PC-3 (cell line): ENCODE data around the gene MAGI2. TPM values are rescaled to one million over a fixed set of nuclear protein-coding genes. Genes with fewer than 3 reads are reported as not detected.

ENCODE experiments used
- ATAC-seq: fragments of 200-7000 bp; cut with Tn5 transposase; 2 replicates; pipeline ENCODE4 v1.9.1; 2020; ENCODE audit warnings: mild to moderate bottlenecking, moderate library complexity
- BruUV-seq: library from RNA; stranded (reverse); fragments of 400-500 nt; replicated peaks from 2 replicates; lab custom pipeline; 2021; lab: Mats Ljungman, UMichigan
- CTCF ChIA-PET: fragments of 300-600 bp; sonication (Branson Sonifier 250); formaldehyde crosslinking; loops from one replicate; lab custom pipeline; 2022; ENCODE audit warnings: antibody characterized with exemption; lab: Charles Lee
- POLR2A ChIA-PET: fragments of 300-600 bp; sonication (Branson Sonifier 250); formaldehyde crosslinking; loops from one replicate; lab custom pipeline; 2022; ENCODE audit warnings: antibody characterized with exemption; ENCODE audit not compliant: unreplicated experiment; lab: Charles Lee
- DNase-seq: peaks from one replicate; pipeline ENCODE4 v3.0.0-alpha.2; 2015
- H2AFZ ChIP-seq: fragments of 300-600 bp; sonication (generic); 2 replicates; pipeline ENCODE4 v1.6.0; 2016; ENCODE audit warnings: antibody characterized with exemption, low read length
- H3F3A ChIP-seq: fragments of 300-600 bp; sonication (generic); one replicate; pipeline ENCODE4 v1.6.0; 2017; ENCODE audit warnings: antibody characterized with exemption, low read length, control low read depth, mild to moderate bottlenecking; ENCODE audit not compliant: unreplicated experiment
- H3K27ac ChIP-seq: fragments of 300-600 bp; sonication (generic); 2 replicates; pipeline ENCODE4 v1.5.1; 2016; ENCODE audit warnings: mild to moderate bottlenecking, low read length
- H3K27me3 ChIP-seq: fragments of 300-600 bp; sonication (generic); 2 replicates; pipeline ENCODE4 v1.6.1; 2016; ENCODE audit warnings: low read length, mixed read lengths
- H3K36me3 ChIP-seq: fragments of 300-600 bp; sonication (generic); 2 replicates; pipeline ENCODE4 v1.6.1; 2016; ENCODE audit warnings: low read depth, mixed run types, low read length, mixed read lengths
- H3K4me1 ChIP-seq: fragments of 300-600 bp; sonication (generic); 2 replicates; pipeline ENCODE4 v1.5.1; 2016; ENCODE audit warnings: low read length; ENCODE audit not compliant: insufficient read depth
- H3K4me2 ChIP-seq: fragments of 300-600 bp; sonication (generic); 2 replicates; pipeline ENCODE4 v1.6.0; 2016; ENCODE audit warnings: low read length
- H3K4me3 ChIP-seq: fragments of 300-600 bp; sonication (generic); 2 replicates; pipeline ENCODE4 v1.5.1; 2016; ENCODE audit warnings: mild to moderate bottlenecking, low read length, mixed read lengths
- H3K79me2 ChIP-seq: fragments of 300-600 bp; sonication (generic); 2 replicates; pipeline ENCODE4 v1.6.1; 2017; ENCODE audit warnings: low read length, mixed read lengths
- H3K9ac ChIP-seq: fragments of 300-600 bp; sonication (generic); 2 replicates; pipeline ENCODE4 v1.6.0; 2016; ENCODE audit warnings: mild to moderate bottlenecking, low read length
- H3K9me2 ChIP-seq: fragments of 300-600 bp; sonication (generic); replicated peaks from 2 replicates; pipeline ENCODE4 v1.6.1; 2016; ENCODE audit warnings: mixed run types, low read length, mixed read lengths
- H3K9me3 ChIP-seq: fragments of 300-600 bp; sonication (generic); 2 replicates; pipeline ENCODE4 v1.6.1; 2016; ENCODE audit warnings: low read length, mixed read lengths
- H4K20me1 ChIP-seq: fragments of 300-600 bp; sonication (generic); 2 replicates; pipeline ENCODE4 v1.6.1; 2016; ENCODE audit warnings: low read length, mixed read lengths
- EZH2 ChIP-seq: fragments of 300-600 bp; sonication (generic); IDR thresholded peaks from one replicate; pipeline ENCODE4 v1.6.1; 2017; ENCODE audit warnings: antibody characterized with exemption, mild to moderate bottlenecking, low read length; ENCODE audit not compliant: unreplicated experiment
- EZH2phosphoT487 ChIP-seq: fragments of 300-600 bp; sonication (generic); IDR thresholded peaks from 2 replicates; pipeline ENCODE4 v1.6.1; 2018; ENCODE audit warnings: mild to moderate bottlenecking, antibody characterized with exemption, low read length, borderline replicate concordance
- intact Hi-C: fragments of 100-400 bp; cut with micrococcal nuclease; formaldehyde crosslinking; loops from 2 replicates; pipeline ENCODE4 v1.9.0; 2023
- total RNA-seq: library from RNA; depleted of rRNA; stranded (reverse); fragments of >200 nt; gene quantifications from 2 replicates; pipeline ENCODE4 v1.2.3, GENCODE V29; 2014
- TF ChIP-seq, protein P1 (sequence below): fragments of 300-600 bp; sonication (generic); conservative IDR thresholded peaks from 2 replicates; pipeline ENCODE4 v1.5.1; 2017; ENCODE audit warnings: antibody characterized with exemption, low read depth, mild to moderate bottlenecking, low read length

The MAGI2 gene
- total RNA-seq, 1 experiment from 2014 or later, result not detected

DNA sequence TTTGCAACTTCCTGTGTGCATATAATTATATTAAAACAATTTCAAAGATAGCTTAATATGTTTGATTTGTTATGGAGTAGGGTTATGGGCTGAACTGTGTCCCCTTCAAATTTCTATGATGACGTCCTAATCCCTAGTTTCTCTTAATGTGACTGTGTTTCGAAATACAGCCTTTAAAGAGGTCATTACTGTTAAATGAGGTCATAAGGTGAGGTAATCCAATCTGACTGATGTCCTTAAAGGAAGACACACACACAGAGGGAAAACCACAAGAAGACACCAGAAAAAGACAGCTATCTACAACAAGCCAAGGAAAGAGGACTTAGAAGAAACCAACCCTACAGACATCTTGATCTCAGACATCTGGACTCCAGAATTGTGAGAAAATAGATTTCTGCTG is 407.4 kb downstream of the MAGI2 start:
- H4K20me1 ChIP-seq, result no peaks in the 10 kb centered on the region
- POLR2A ChIA-PET, result no interaction called here
- TF ChIP-seq EZH2 (no peak), EZH2phosphoT487 (no peak)
- TF ChIP-seq, protein P1, sequence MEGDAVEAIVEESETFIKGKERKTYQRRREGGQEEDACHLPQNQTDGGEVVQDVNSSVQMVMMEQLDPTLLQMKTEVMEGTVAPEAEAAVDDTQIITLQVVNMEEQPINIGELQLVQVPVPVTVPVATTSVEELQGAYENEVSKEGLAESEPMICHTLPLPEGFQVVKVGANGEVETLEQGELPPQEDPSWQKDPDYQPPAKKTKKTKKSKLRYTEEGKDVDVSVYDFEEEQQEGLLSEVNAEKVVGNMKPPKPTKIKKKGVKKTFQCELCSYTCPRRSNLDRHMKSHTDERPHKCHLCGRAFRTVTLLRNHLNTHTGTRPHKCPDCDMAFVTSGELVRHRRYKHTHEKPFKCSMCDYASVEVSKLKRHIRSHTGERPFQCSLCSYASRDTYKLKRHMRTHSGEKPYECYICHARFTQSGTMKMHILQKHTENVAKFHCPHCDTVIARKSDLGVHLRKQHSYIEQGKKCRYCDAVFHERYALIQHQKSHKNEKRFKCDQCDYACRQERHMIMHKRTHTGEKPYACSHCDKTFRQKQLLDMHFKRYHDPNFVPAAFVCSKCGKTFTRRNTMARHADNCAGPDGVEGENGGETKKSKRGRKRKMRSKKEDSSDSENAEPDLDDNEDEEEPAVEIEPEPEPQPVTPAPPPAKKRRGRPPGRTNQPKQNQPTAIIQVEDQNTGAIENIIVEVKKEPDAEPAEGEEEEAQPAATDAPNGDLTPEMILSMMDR, result no peak
- no peak for ATAC-seq
- no TSS peak for BruUV-seq
- no peaks in the 10 kb centered on the region for H3K4me1 ChIP-seq
- CTCF ChIA-PET, result no interaction called here
- no peak overlapping the region for H3K4me3 ChIP-seq
- no peaks in the 10 kb centered on the region for H3K27me3 ChIP-seq
- H3K36me3 ChIP-seq, result no peaks in the 10 kb centered on the region
- H3K79me2 ChIP-seq, result no peaks in the 10 kb centered on the region
- no peak overlapping the region for H3K9ac ChIP-seq
- H3K27ac ChIP-seq, result no peak overlapping the region
- no peaks in the 10 kb centered on the region for H3K9me2 ChIP-seq
- no peak overlapping the region for H3K4me2 ChIP-seq
- no peak overlapping the region for H2AFZ ChIP-seq
- H3K9me3 ChIP-seq, result no peaks in the 10 kb centered on the region
- intact Hi-C loops, result no loop called here
- no peaks in the 10 kb centered on the region for H3F3A ChIP-seq
- DNase-seq, result no peak

DNA sequence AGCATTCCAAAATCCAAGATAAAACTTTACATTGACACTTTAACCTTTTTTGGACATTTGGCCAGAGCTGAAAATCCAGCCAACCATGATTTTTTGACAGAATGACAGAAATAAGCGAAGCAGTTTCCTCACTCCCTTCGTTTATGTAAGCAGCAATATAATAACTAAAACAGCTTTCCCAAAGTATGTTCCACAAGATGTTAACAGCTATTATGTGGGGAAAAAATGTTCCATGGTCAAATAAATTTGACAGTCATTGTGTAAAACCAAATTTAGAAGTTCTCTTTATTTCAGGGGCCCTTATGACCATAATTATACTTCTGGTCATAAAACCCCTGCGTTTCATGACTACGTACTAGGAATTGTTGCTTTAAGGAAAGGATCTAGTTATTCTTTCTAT is 416.5 kb downstream of the MAGI2 start:
- Histone ChIP-seq H2AFZ (no peak overlapping the region), H3K4me2 (no peak overlapping the region), H3K27ac (no peak overlapping the region), H4K20me1 (no peaks in the 10 kb centered on the region), H3K27me3 (no peaks in the 10 kb centered on the region), H3K79me2 (no peaks in the 10 kb centered on the region), H3K4me3 (no peak overlapping the region), H3F3A (no peaks in the 10 kb centered on the region), H3K9me2 (no peaks in the 10 kb centered on the region), H3K4me1 (no peaks in the 10 kb centered on the region; the same call in 1 of the 2 replicates), H3K9ac (no peak overlapping the region), H3K9me3 (no peaks in the 10 kb centered on the region), H3K36me3 (no peaks in the 10 kb centered on the region)
- DNase-seq, result no peak
- ChIA-PET POLR2A (no interaction called here), CTCF (no interaction called here)
- intact Hi-C loops, result no loop called here
- no peak for ATAC-seq
- no TSS peak for BruUV-seq
- TF ChIP-seq, protein P1, result no peak
- TF ChIP-seq EZH2, result no peak
- no peak for TF ChIP-seq EZH2phosphoT487

DNA sequence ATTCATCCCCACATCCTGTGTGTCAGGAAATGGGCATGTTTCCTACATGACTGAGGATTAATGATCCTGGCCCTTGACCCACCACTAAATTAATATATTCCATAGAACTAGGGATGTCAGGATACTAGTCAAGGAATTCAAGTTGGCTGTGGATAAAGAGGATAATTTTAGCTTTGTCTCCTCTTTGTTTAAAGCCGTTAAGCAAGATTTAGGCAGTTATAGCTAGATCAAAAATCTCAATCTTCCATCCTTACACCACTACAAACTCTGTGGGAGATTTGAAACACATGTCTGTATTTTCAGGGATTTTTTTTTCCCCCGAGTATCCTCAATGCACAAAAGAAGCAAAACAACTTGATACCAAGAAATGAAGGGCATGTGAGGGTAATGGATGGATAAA is 417.1 kb downstream of the MAGI2 start:
- POLR2A ChIA-PET, result no interaction called here
- no peak overlapping the region for H3K4me3 ChIP-seq
- H2AFZ ChIP-seq, result no peak overlapping the region
- H3K9ac ChIP-seq, result no peak overlapping the region
- H3K4me1 ChIP-seq, result no peaks in the 10 kb centered on the region; the same call in 1 of the 2 replicates
- BruUV-seq, result no TSS peak
- TF ChIP-seq EZH2phosphoT487 (no peak), EZH2 (no peak)
- TF ChIP-seq, protein P1, result no peak
- H3K9me3 ChIP-seq, result no peaks in the 10 kb centered on the region
- no peak for ATAC-seq
- no peaks in the 10 kb centered on the region for H3K36me3 ChIP-seq
- no peak for DNase-seq
- H4K20me1 ChIP-seq, result no peaks in the 10 kb centered on the region
- no peaks in the 10 kb centered on the region for H3F3A ChIP-seq
- H3K27ac ChIP-seq, result no peak overlapping the region
- CTCF ChIA-PET, result no interaction called here
- intact Hi-C loops, result no loop called here
- H3K4me2 ChIP-seq, result no peak overlapping the region
- no peaks in the 10 kb centered on the region for H3K27me3 ChIP-seq
- no peaks in the 10 kb centered on the region for H3K79me2 ChIP-seq
- no peaks in the 10 kb centered on the region for H3K9me2 ChIP-seq
